GM21717 (cell line): Measurements from ENCODE around the gene POLR2L.
A peak's percentile ranks its signal among the peaks of the same experiment; 100 is the strongest.

Experiments
- ATAC-seq: cut with Tn5 transposase; IDR thresholded peaks from one replicate; pipeline ENCODE4 v1.9.1; 2021; ENCODE audit warnings: mild to moderate bottlenecking, moderate library complexity; ENCODE audit not compliant: unreplicated experiment

POLR2L gene

GRCh38 chr11:813456-814096 lies 28.8 kb downstream of the POLR2L start:
- no peak for ATAC-seq

- no peak for ATAC-seq
These were observed 29.3 kb downstream of the POLR2L start for GRCh38 chr11:813072-813455.

GRCh38 chr11:812390-812789 lies 29.9 kb downstream of the POLR2L start:
- no peak for ATAC-seq

- ATAC-seq = no peak
These were observed 30.7 kb downstream of the POLR2L start for GRCh38 chr11:811446-812245.

GRCh38 chr11:810040-810567 lies 32.2 kb downstream of the POLR2L start:
- ATAC-seq = peak; percentile 6

GRCh38 chr11:809287-810039 lies 32.9 kb downstream of the POLR2L start, which contains the start of gene RPLP2:
RPLP2 (plus strand) TSS chr11:809967; CDS start chr11:810235, 268 bp downstream.
- ATAC-seq = peak; percentile 55

GRCh38 chr11:808427-809286 lies 33.7 kb downstream of the POLR2L start:
- ATAC-seq = no peak

GRCh38 chr11:804599-804964 lies 37.7 kb downstream of the POLR2L start:
- ATAC-seq = no peak

GRCh38 chr11:803770-804598 lies 38.3 kb downstream of the POLR2L start:
- ATAC-seq = no peak

- no peak for ATAC-seq
These were observed 38.9 kb downstream of the POLR2L start for GRCh38 chr11:803467-803742.

GRCh38 chr11:802693-803466 lies 39.4 kb downstream of the POLR2L start:
- no peak for ATAC-seq

GRCh38 chr11:802018-802617 lies 40.2 kb downstream of the POLR2L start:
- ATAC-seq = no peak

GRCh38 chr11:801097-801780 lies 41.1 kb downstream of the POLR2L start:
- ATAC-seq = no peak

GRCh38 chr11:800473-800872 lies 41.9 kb downstream of the POLR2L start:
- no peak for ATAC-seq

GRCh38 chr11:799641-800316 lies 42.5 kb downstream of the POLR2L start:
- ATAC-seq = no peak

- peak; percentile 41 for ATAC-seq
These were observed 44.1 kb downstream of the POLR2L start, which contains the start of gene SLC25A22 for GRCh38 chr11:798093-798713. SLC25A22 (minus strand) TSS chr11:798281; CDS start chr11:795006, 3,275 bp downstream.
